ENCODE measurements around the gene ALG8.

DNA sequence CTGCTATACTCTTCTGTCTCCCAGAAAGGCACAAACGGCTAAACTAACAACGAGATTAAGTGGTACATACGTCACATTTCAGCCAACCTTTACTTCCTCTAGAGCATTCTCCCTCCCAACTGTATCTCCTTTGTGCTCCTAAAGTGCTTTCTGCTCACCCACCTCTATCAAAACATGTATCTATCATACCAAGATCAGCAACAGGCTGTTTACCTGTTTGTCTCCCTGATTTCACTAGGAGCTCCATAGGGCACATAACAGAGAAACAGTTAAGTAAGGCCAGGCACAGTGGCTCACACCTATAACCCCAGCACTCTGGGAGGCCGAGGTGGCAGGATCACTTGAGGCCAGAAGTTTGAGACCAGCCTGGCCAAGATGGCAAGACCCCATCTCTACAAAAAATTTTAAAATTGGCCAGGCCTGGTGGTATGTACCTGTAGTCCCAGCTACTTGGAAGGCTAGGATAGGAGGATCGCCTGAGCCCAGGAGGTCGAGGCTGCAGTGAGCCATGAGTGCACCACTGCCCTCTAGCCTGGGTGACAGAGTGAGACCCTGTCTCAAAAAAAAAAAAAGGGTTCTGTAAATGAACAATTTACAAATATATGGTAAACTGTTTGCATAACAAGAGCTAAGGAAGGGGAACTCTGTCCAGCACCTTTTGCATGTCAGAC, 62.6 kb downstream of the ALG8 start:
- TF ChIP-seq, protein P1, sequence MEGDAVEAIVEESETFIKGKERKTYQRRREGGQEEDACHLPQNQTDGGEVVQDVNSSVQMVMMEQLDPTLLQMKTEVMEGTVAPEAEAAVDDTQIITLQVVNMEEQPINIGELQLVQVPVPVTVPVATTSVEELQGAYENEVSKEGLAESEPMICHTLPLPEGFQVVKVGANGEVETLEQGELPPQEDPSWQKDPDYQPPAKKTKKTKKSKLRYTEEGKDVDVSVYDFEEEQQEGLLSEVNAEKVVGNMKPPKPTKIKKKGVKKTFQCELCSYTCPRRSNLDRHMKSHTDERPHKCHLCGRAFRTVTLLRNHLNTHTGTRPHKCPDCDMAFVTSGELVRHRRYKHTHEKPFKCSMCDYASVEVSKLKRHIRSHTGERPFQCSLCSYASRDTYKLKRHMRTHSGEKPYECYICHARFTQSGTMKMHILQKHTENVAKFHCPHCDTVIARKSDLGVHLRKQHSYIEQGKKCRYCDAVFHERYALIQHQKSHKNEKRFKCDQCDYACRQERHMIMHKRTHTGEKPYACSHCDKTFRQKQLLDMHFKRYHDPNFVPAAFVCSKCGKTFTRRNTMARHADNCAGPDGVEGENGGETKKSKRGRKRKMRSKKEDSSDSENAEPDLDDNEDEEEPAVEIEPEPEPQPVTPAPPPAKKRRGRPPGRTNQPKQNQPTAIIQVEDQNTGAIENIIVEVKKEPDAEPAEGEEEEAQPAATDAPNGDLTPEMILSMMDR (IDR thresholded peaks at IDR 0.05) = no peak
- TF ChIP-seq POLR2A (IDR thresholded peaks at IDR 0.05) (no peak), EP300 (IDR thresholded peaks at IDR 0.05) (no peak)

All from tibial nerve (tissue), 4 donors.